Gastrocnemius medialis (tissue), 4 donors: ENCODE results near the gene PDE8A. TPM values are rescaled to one million over a fixed set of nuclear protein-coding genes. Genes with fewer than 3 reads are reported as not detected.
"Not testable (repeated sequence)": the region's sequence is repeated elsewhere in the genome, so short reads cannot be mapped to it uniquely, and the experiment has no call there.

Source experiments
- ATAC-seq, 2 donors: fragments of 150-250 bp; one replicate each; pipeline ENCODE4 v1.9.1; 2016
- DNase-seq, 2 donors: peaks; one replicate each; pipeline ENCODE4 v3.0.0-alpha.2; 2019
- H3K27ac ChIP-seq, 4 donors: fragments of 200-600 bp; sonication (generic); 1 replicate in 1 of 4; 2 replicates in 3 of 4; pipeline ENCODE4 v1.5.1; 2016 to 2018; ENCODE audit warnings: mild to moderate bottlenecking in 2 of 4, moderate library complexity in 1 of 4
- H3K27me3 ChIP-seq, 3 donors: fragments of 200-600 bp; sonication (generic) in 2 of 3; 1 replicate in 1 of 3; 2 replicates in 2 of 3; pipeline versions ENCODE4 v1.5.1 to v1.6.0; 2016 to 2019; ENCODE audit warnings: mild to moderate bottlenecking in 1 of 3, moderate library complexity in 1 of 3
- H3K36me3 ChIP-seq, 2 donors: fragments of 200-600 bp; sonication (generic) in 1 of 2; one replicate each; pipeline ENCODE4 v1.5.1; 2017 to 2018
- H3K4me1 ChIP-seq, 2 donors: fragments of 200-600 bp; sonication (generic) in 1 of 2; one replicate each; pipeline ENCODE4 v1.5.1; 2016 to 2017; ENCODE audit warnings: mild to moderate bottlenecking in 2 of 2
- H3K4me3 ChIP-seq, 4 donors: fragments of 200-600 bp; sonication (generic) in 3 of 4; 1 replicate in 1 of 4; 2 replicates in 3 of 4; pipeline ENCODE4 v1.5.1; 2016 to 2019; ENCODE audit warnings: mild to moderate bottlenecking in 2 of 4
- H3K9me3 ChIP-seq, 3 donors: fragments of 200-600 bp; sonication (generic) in 2 of 3; 1 replicate in 1 of 3; 2 replicates in 2 of 3; pipeline ENCODE4 v1.5.1; 2016 to 2019
- CTCF ChIP-seq, 5 experiments: fragments of 450-650 bp in 3 of 5; fragments of 200-600 bp in 2 of 5; sonication (generic) in 2 of 5; IDR thresholded peaks in 4 of 5; conservative IDR thresholded peaks in 1 of 5; 1 replicate in 4 of 5; 2 replicates in 1 of 5; pipeline ENCODE4 v1.5.1; 2016 to 2019; ENCODE audit warnings: antibody characterized with exemption in 5 of 5, mild to moderate bottlenecking in 3 of 5, moderate library complexity in 3 of 5
- POLR2A ChIP-seq, 2 donors: fragments of 450-650 bp; IDR thresholded peaks; one replicate each; pipeline ENCODE4 v1.6.1; 2017; ENCODE audit warnings: antibody characterized with exemption in 2 of 2, mild to moderate bottlenecking in 2 of 2, moderate library complexity in 2 of 2
- in situ Hi-C, 4 donors: fragments of 200-750 bp; cut with MboI; loops; one replicate each; pipeline versions ENCODE4 v1.15.0 to v1.8.0; 2017; ENCODE audit warnings: low sequenced_read_pairs in 4 of 4
- intact Hi-C: fragments of 100-400 bp; cut with DNase I; formaldehyde crosslinking; loops from one replicate; pipeline ENCODE4 v1.15.1; 2023; ENCODE audit warnings: low total_unique reads
- total RNA-seq, 4 donors: library from RNA; depleted of rRNA; stranded (reverse); fragments of >200 nt; gene quantifications; one replicate each; pipeline versions ENCODE4 v1.1.0 to v1.2.3, GENCODE V29; 2016

Gene PDE8A
- total RNA-seq, 4 donors from 2014 or later = 6.3 to 20.6 (median 13.9) TPM

GRCh38 chr15:85174521-85174920 lies 192.9 kb downstream of the PDE8A start:
- Histone ChIP-seq H3K4me1 (no peaks in the 10 kb centered on the region), H3K27me3 (peaks cover 0 to 4% (median 4%) of the 10 kb centered on the region in 3 donors), H3K9me3 (no peaks in the 10 kb centered on the region), H3K4me3 (no peak overlapping the region), H3K27ac (no peak overlapping the region), H3K36me3 (no peaks in the 10 kb centered on the region)
- ATAC-seq = no peak
- in situ Hi-C loops = no loop called here
- TF ChIP-seq CTCF (IDR thresholded peaks at IDR 0.05 in 4 of 5, conservative IDR thresholded peaks at IDR 0.05 in 1 of 5) (no peak), POLR2A (IDR thresholded peaks at IDR 0.05) (no peak)
- intact Hi-C loops = no loop called here
- DNase-seq = no peak

GRCh38 chr15:85177042-85177515 lies 195.4 kb downstream of the PDE8A start:
- H3K9me3 ChIP-seq, H3K4me3 ChIP-seq, in situ Hi-C loops, H3K27me3 ChIP-seq, H3K4me1 ChIP-seq, H3K36me3 ChIP-seq, intact Hi-C loops: not testable (repeated sequence)
- peak; percentile 12 to 42 for DNase-seq
- peak overlapping the region in 2 of 4 donors; percentile 18 to 51 for H3K27ac ChIP-seq
- ATAC-seq = peak; percentile 68 to 81

- Histone ChIP-seq H3K27me3 (no peaks in the 10 kb centered on the region), H3K27ac (no peak overlapping the region), H3K9me3 (no peaks in the 10 kb centered on the region), H3K4me3 (no peak overlapping the region), H3K36me3 (no peaks in the 10 kb centered on the region), H3K4me1 (no peaks in the 10 kb centered on the region)
- TF ChIP-seq POLR2A (IDR thresholded peaks at IDR 0.05) (no peak), CTCF (IDR thresholded peaks at IDR 0.05 in 4 of 5, conservative IDR thresholded peaks at IDR 0.05 in 1 of 5) (no peak)
- intact Hi-C loops = no loop called here
- in situ Hi-C loops = no loop called here
- no peak for ATAC-seq
- DNase-seq = no peak
Measured at GRCh38 chr15:85178308-85178707, 196.7 kb downstream of the PDE8A start.

GRCh38 chr15:85179700-85180099 lies 198.0 kb downstream of the PDE8A start:
- DNase-seq = no peak
- H3K4me1 ChIP-seq = no peaks in the 10 kb centered on the region
- no peaks in the 10 kb centered on the region for H3K27me3 ChIP-seq
- intact Hi-C loops = no loop called here
- no peaks in the 10 kb centered on the region for H3K36me3 ChIP-seq
- TF ChIP-seq CTCF (IDR thresholded peaks at IDR 0.05 in 4 of 5, conservative IDR thresholded peaks at IDR 0.05 in 1 of 5) = no peak
- no peak for TF ChIP-seq POLR2A (IDR thresholded peaks at IDR 0.05)
- ATAC-seq = no peak
- no peak overlapping the region for H3K4me3 ChIP-seq
- no peaks in the 10 kb centered on the region for H3K9me3 ChIP-seq
- H3K27ac ChIP-seq = no peak overlapping the region
- in situ Hi-C loops = no loop called here

- intact Hi-C loops, in situ Hi-C loops, H3K27ac ChIP-seq, H3K4me3 ChIP-seq, H3K36me3 ChIP-seq, DNase-seq, ATAC-seq, H3K9me3 ChIP-seq, H3K4me1 ChIP-seq, H3K27me3 ChIP-seq: not testable (repeated sequence)
Measured at GRCh38 chr15:85185350-85185749, 203.7 kb downstream of the PDE8A start.

- H3K4me3 ChIP-seq, H3K36me3 ChIP-seq, H3K4me1 ChIP-seq, intact Hi-C loops, ATAC-seq, in situ Hi-C loops, H3K9me3 ChIP-seq, H3K27me3 ChIP-seq, DNase-seq, H3K27ac ChIP-seq: not testable (repeated sequence)
Measured at GRCh38 chr15:85188171-85188577, 206.5 kb downstream of the PDE8A start.

Other genes with a start within 250 kb of the PDE8A start
- 10 to 100 TPM; 30.0 to 49.2 (median 33.8) TPM for gene ZNF592, start 233.3 kb upstream of the PDE8A start, total RNA-seq
- 100 to 1,000 TPM; 131 to 406 (median 305) TPM for gene ALPK3, start 164.5 kb upstream of the PDE8A start, total RNA-seq
- under 1 TPM in 1 of 4 donors, not detected in 3; 0.47 TPM for gene SLC28A1, start 97.2 kb upstream of the PDE8A start, total RNA-seq